Esophagus squamous epithelium (tissue), 4 donors: Measurements from ENCODE around the gene CCDC15.

Experiments used
- CTCF ChIP-seq, 6 experiments: fragments of 450-650 bp in 4 of 6; fragments of 200-600 bp in 2 of 6; sonication (generic) in 2 of 6; IDR thresholded peaks; one replicate each; pipeline ENCODE4 v1.5.1; 2016 to 2019; ENCODE audit warnings: antibody characterized with exemption in 6 of 6, mild to moderate bottlenecking in 4 of 6, moderate library complexity in 4 of 6
- POLR2A ChIP-seq, 4 donors: fragments of 450-650 bp; IDR thresholded peaks; one replicate each; pipeline ENCODE4 v1.6.1; 2017; ENCODE audit warnings: antibody characterized with exemption in 4 of 4, mild to moderate bottlenecking in 4 of 4, moderate library complexity in 3 of 4

GRCh38 chr11:124983674-124984511 lies 29.9 kb downstream of the CCDC15 start:
- no peak for TF ChIP-seq POLR2A (IDR thresholded peaks at IDR 0.05)
- no peak for TF ChIP-seq CTCF (IDR thresholded peaks at IDR 0.05)
